ENCODE measurements around the gene EFCAB8. TPM values are rescaled to one million over a fixed set of nuclear protein-coding genes. Genes with fewer than 3 reads are reported as not detected.
"Not testable (repeated sequence)": the region's sequence is repeated elsewhere in the genome, so short reads cannot be mapped to it uniquely, and the experiment has no call there.

Gene EFCAB8
- total RNA-seq, 6 experiments from 2014 or later = 0.17 to 0.22 (median 0.20) TPM; not detected in 2

GRCh38 chr20:32970973-32971300 is 112.2 kb downstream of the EFCAB8 start:
- Histone ChIP-seq H3K9me3 (no peaks in the 10 kb centered on the region), H3K36me3 (no peaks in the 10 kb centered on the region), H3K27me3 (no peaks in the 10 kb centered on the region), H3K4me3 (no peak overlapping the region), H3K4me1 (no peaks in the 10 kb centered on the region), H3K27ac (no peak overlapping the region)
- TF ChIP-seq POLR2A (IDR thresholded peaks at IDR 0.05) (no peak), CTCF (IDR thresholded peaks at IDR 0.05) (no peak)
- no peak for ATAC-seq
- intact Hi-C loops (cut with DNase I) = no loop called here
- 80% methylated on average over 1 of the region's 2 CpGs for WGBS (ENCODE audit: insufficient coverage, low coverage, low lambda C conversion rate, missing lambda C conversion rate)
- DNase-seq = no peak

GRCh38 chr20:32971703-32972161 is 113.0 kb downstream of the EFCAB8 start:
- Histone ChIP-seq H3K9me3 (no peaks in the 10 kb centered on the region), H3K36me3 (no peaks in the 10 kb centered on the region), H3K27ac (no peak overlapping the region), H3K4me1 (no peaks in the 10 kb centered on the region), H3K27me3 (no peaks in the 10 kb centered on the region), H3K4me3 (no peak overlapping the region)
- ATAC-seq (no peak), DNase-seq (no peak)
- WGBS (ENCODE audit: insufficient coverage, low coverage, low lambda C conversion rate, missing lambda C conversion rate) = 53% methylated on average over 6 of the region's 6 CpGs
- intact Hi-C loops (cut with DNase I) = no loop called here
- no peak for TF ChIP-seq CTCF (IDR thresholded peaks at IDR 0.05)
- no peak for TF ChIP-seq POLR2A (IDR thresholded peaks at IDR 0.05)

- WGBS (ENCODE audit: insufficient coverage, low coverage, low lambda C conversion rate, missing lambda C conversion rate) = 58% methylated on average over 2 of the region's 13 CpGs
- ATAC-seq = peak in 3 of 4 donors; percentile 30 to 51 (median 49)
Observed at GRCh38 chr20:32972181-32973076, 113.7 kb downstream of the EFCAB8 start.

GRCh38 chr20:32973077-32973717 is 114.5 kb downstream of the EFCAB8 start:
- 65% methylated on average over 6 of the region's 10 CpGs for WGBS (ENCODE audit: insufficient coverage, low coverage, low lambda C conversion rate, missing lambda C conversion rate)
- no peak overlapping the region for H3K27ac ChIP-seq
- ATAC-seq = no peak

More at GRCh38 chr20:32972181-32973076, 113.7 kb downstream of the EFCAB8 start:
- Histone ChIP-seq H3K9me3 (no peaks in the 10 kb centered on the region), H3K4me3 (no peak overlapping the region), H3K27ac (no peak overlapping the region), H3K4me1 (no peaks in the 10 kb centered on the region), H3K27me3 (no peaks in the 10 kb centered on the region), H3K36me3 (no peaks in the 10 kb centered on the region)
- no peak for TF ChIP-seq POLR2A (IDR thresholded peaks at IDR 0.05)
- no peak for TF ChIP-seq CTCF (IDR thresholded peaks at IDR 0.05)
- intact Hi-C loops (cut with DNase I) = no loop called here
- DNase-seq = no peak

GRCh38 chr20:32974204-32975064 is 115.7 kb downstream of the EFCAB8 start:
- H3K36me3 ChIP-seq; intact Hi-C loops (cut with DNase I); H3K9me3 ChIP-seq; H3K27ac ChIP-seq; H3K4me1 ChIP-seq; ATAC-seq; H3K4me3 ChIP-seq; H3K27me3 ChIP-seq; DNase-seq: not testable (repeated sequence)
- WGBS (ENCODE audit: insufficient coverage, low coverage, low lambda C conversion rate, missing lambda C conversion rate) = 68% methylated on average over 7 of the region's 9 CpGs

More at GRCh38 chr20:32973077-32973717, 114.5 kb downstream of the EFCAB8 start:
- Histone ChIP-seq H3K27me3 (no peaks in the 10 kb centered on the region), H3K9me3 (no peaks in the 10 kb centered on the region), H3K4me1 (no peaks in the 10 kb centered on the region), H3K4me3 (no peak overlapping the region), H3K36me3 (no peaks in the 10 kb centered on the region)
- DNase-seq = no peak
- intact Hi-C loops (cut with DNase I) = no loop called here
- TF ChIP-seq POLR2A (IDR thresholded peaks at IDR 0.05) (no peak), CTCF (IDR thresholded peaks at IDR 0.05) (no peak)

GRCh38 chr20:32975121-32975520 is 116.4 kb downstream of the EFCAB8 start:
- H3K4me3 ChIP-seq; H3K9me3 ChIP-seq; DNase-seq; H3K27me3 ChIP-seq; H3K27ac ChIP-seq; ATAC-seq; H3K4me1 ChIP-seq; intact Hi-C loops (cut with DNase I); H3K36me3 ChIP-seq: not testable (repeated sequence)
- 79% methylated on average over 4 of the region's 4 CpGs for WGBS (ENCODE audit: insufficient coverage, low coverage, low lambda C conversion rate, missing lambda C conversion rate)
